HepG2 (cell line): ENCODE results near the gene CACTIN. TPM values are rescaled to one million over a fixed set of nuclear protein-coding genes. Genes with fewer than 3 reads are reported as not detected.

Experiments used
- ATAC-seq: fragments of 200-7000 bp; cut with Tn5 transposase; 3 replicates; pipeline ENCODE4 v1.9.1; 2020; ENCODE audit warnings: mild to moderate bottlenecking, moderate library complexity
- BruUV-seq: library from RNA; stranded (reverse); fragments of 400-500 nt; replicated peaks from 2 replicates; lab custom pipeline; 2021; lab: Mats Ljungman, UMichigan
- CTCF ChIA-PET: fragments of 300-600 bp; formaldehyde crosslinking; extraction: SDS; loops from one replicate; lab custom pipeline; 2021; ENCODE audit warnings: low total read pairs, inconsistent platforms, low intra/inter-chr PET ratio; lab: Yijun Ruan, JAX
- POLR2A ChIA-PET: fragments of 350-600 bp; sonication (Branson Sonifier 250); formaldehyde crosslinking; loops from one replicate; lab custom pipeline; 2020; ENCODE audit warnings: antibody characterized with exemption, inconsistent platforms; lab: Yijun Ruan, JAX
- DNase-seq: peaks from one replicate; pipeline ENCODE4 v3.0.0-alpha.2; 2015; ENCODE audit warnings: low spot score
- FAIRE-seq: peaks from 3 replicates; lab custom pipeline; 2011; peaks lifted over from hg19 to GRCh38; lab: Jason Lieb, UNC
- H2AFZ ChIP-seq: one replicate; pipeline ENCODE4 v1.6.1; 2011; ENCODE audit warnings: low read length, inconsistent platforms
- H3K27ac ChIP-seq: fragments of 300-600 bp; 3 replicates; pipeline ENCODE4 v1.8.0; 2011; ENCODE audit warnings: mixed run types, mild to moderate bottlenecking, mixed read lengths, low read length, inconsistent platforms; ENCODE audit not compliant: insufficient read depth; ENCODE audit errors: extremely low read length
- H3K27me3 ChIP-seq, 2 experiments: fragments of 200-600 bp in 1 of 2; 2 replicates in 1 of 2; 3 replicates in 1 of 2; pipeline versions ENCODE4 v1.6.0 to v1.8.0; 2011; ENCODE audit warnings: low read length in 2 of 2, mild to moderate bottlenecking in 2 of 2, moderate library complexity in 2 of 2, inconsistent platforms in 1 of 2; ENCODE audit not compliant: insufficient read depth in 2 of 2, control insufficient read depth in 1 of 2
- H3K36me3 ChIP-seq, 2 experiments: fragments of 200-600 bp in 1 of 2; replicated peaks in 1 of 2; 2 replicates in 1 of 2; 3 replicates in 1 of 2; pipeline versions ENCODE4 v1.5.1 to v1.8.0; 2011; ENCODE audit warnings: low read length in 2 of 2, inconsistent platforms in 1 of 2; ENCODE audit not compliant: insufficient read depth in 2 of 2, control insufficient read depth in 1 of 2
- H3K4me1 ChIP-seq: 2 replicates; pipeline ENCODE4 v1.5.1; 2012; ENCODE audit warnings: low read length, inconsistent platforms; ENCODE audit not compliant: insufficient read depth
- H3K4me2 ChIP-seq: 2 replicates; pipeline ENCODE4 v1.6.0; 2011; ENCODE audit warnings: low read depth, low read length, inconsistent platforms
- H3K4me3 ChIP-seq, 3 experiments: fragments of 200-600 bp in 1 of 3; sonication (generic), shearing (Covaris generic) in 1 of 3; replicated peaks in 1 of 3; 2 replicates each; pipeline ENCODE4 v1.5.1; 2011 to 2016; ENCODE audit warnings: low read length in 3 of 3, inconsistent platforms in 2 of 3, low read depth in 2 of 3, mild to moderate bottlenecking in 2 of 3, control low read depth in 1 of 3, mixed read lengths in 1 of 3; ENCODE audit not compliant: insufficient read depth in 1 of 3
- H3K79me2 ChIP-seq: one replicate; pipeline ENCODE4 v1.6.1; 2011; ENCODE audit warnings: low read length, inconsistent platforms; ENCODE audit not compliant: insufficient read depth
- H3K9ac ChIP-seq: 2 replicates; pipeline ENCODE4 v1.6.0; 2011; ENCODE audit warnings: mild to moderate bottlenecking, low read depth, low read length, inconsistent platforms; ENCODE audit not compliant: insufficient read depth
- H3K9me3 ChIP-seq: 2 replicates; pipeline ENCODE4 v1.5.1; 2012; ENCODE audit warnings: mild to moderate bottlenecking, low read length
- H4K20me1 ChIP-seq: 2 replicates; pipeline ENCODE4 v1.6.0; 2011; ENCODE audit warnings: inconsistent platforms, mild to moderate bottlenecking, low read length, moderate library complexity; ENCODE audit not compliant: insufficient read depth
- CEBPB ChIP-seq: IDR thresholded peaks from 2 replicates; pipeline ENCODE4 v1.6.1; 2011; ENCODE audit warnings: low read depth, low read length, improper control_type of control experiment, borderline replicate concordance
- KLF13 ChIP-seq: sonication (generic); formaldehyde crosslinking; IDR thresholded peaks from 2 replicates; pipeline ENCODE4 v1.4.0; 2020; ENCODE audit warnings: mild to moderate bottlenecking, missing genetic modification reagents
- NFKB2 ChIP-seq: sonication (generic); formaldehyde crosslinking; IDR thresholded peaks from 2 replicates; pipeline ENCODE4 v1.4.0; 2020; ENCODE audit warnings: missing genetic modification reagents, borderline replicate concordance
- SP1 ChIP-seq, 2 experiments: fragments of 450-650 bp in 1 of 2; sonication (generic) in 1 of 2; formaldehyde crosslinking in 1 of 2; IDR thresholded peaks; 2 replicates each; pipeline versions ENCODE4 v1.4.0 to v1.6.1; 2016 to 2020; ENCODE audit warnings: missing genetic modification reagents in 1 of 2
- SP5 ChIP-seq: IDR thresholded peaks from 2 replicates; pipeline ENCODE4 v1.6.1; 2016; ENCODE audit warnings: low read depth, borderline replicate concordance
- ZFX ChIP-seq: sonication (generic); formaldehyde crosslinking; IDR thresholded peaks from 2 replicates; pipeline ENCODE4 v1.4.0; 2020; ENCODE audit warnings: mild to moderate bottlenecking, low read depth, missing genetic modification reagents, moderate library complexity
- ZMYM4 ChIP-seq: sonication (generic); formaldehyde crosslinking; IDR thresholded peaks from 2 replicates; pipeline ENCODE4 v1.8.1; 2023; ENCODE audit warnings: mild to moderate bottlenecking, missing genetic modification reagents
- ZNF225 ChIP-seq: sonication (generic); formaldehyde crosslinking; IDR thresholded peaks from 2 replicates; pipeline ENCODE4 v1.4.0; 2020; ENCODE audit warnings: mild to moderate bottlenecking, missing genetic modification reagents
- ZNF335 ChIP-seq: sonication (generic); formaldehyde crosslinking; IDR thresholded peaks from 2 replicates; pipeline ENCODE4 v1.4.0; 2020; ENCODE audit warnings: missing genetic modification reagents
- ZNF383 ChIP-seq: sonication (generic); formaldehyde crosslinking; IDR thresholded peaks from 2 replicates; pipeline ENCODE4 v1.4.0; 2020; ENCODE audit warnings: missing genetic modification reagents, mild to moderate bottlenecking, borderline replicate concordance
- ZNF629 ChIP-seq: sonication (generic); formaldehyde crosslinking; conservative IDR thresholded peaks from 2 replicates; pipeline ENCODE4 v1.5.0; 2020; ENCODE audit warnings: missing genetic modification reagents
- ZNF777 ChIP-seq: sonication (generic); formaldehyde crosslinking; IDR thresholded peaks from 2 replicates; pipeline ENCODE4 v1.4.0; 2020; ENCODE audit warnings: missing genetic modification reagents
- whole genome bisulfite sequencing: methylation state at CpG from one replicate; pipeline ENCODE4 v1.1.6; 2017; ENCODE audit warnings: low lambda C conversion rate; 5-methylcytosine and 5-hydroxymethylcytosine counted together
- in situ Hi-C: cut with HindIII; loops from 2 replicates; pipeline ENCODE4 v1.10.0; 2017; ENCODE audit warnings: low pct_unique_long_range_greater_than_20kb; ENCODE audit not compliant: extremely low pct_ligation_motif_present
- intact Hi-C: fragments of 100-400 bp; cut with micrococcal nuclease; formaldehyde crosslinking; loops from one replicate; pipeline ENCODE4 v1.10.0; 2022; ENCODE audit not compliant: unreplicated experiment
- polyA plus RNA-seq, 8 experiments: library from polyadenylated mRNA; depleted of rRNA in 3 of 8; stranded (reverse) in 7 of 8; unstranded in 1 of 8; fragments of >200 nt; fragmentation: Illumina TruSeq in 4 of 8; extraction: Trizol in 4 of 8; gene quantifications; 2 replicates each; pipeline versions ENCODE4 v1.2.1 to v1.2.3, GENCODE V29; 2011 to 2016; ENCODE audit warnings: low read depth in 4 of 8, missing spikeins in 1 of 8, mixed read lengths in 1 of 8; ENCODE audit not compliant: insufficient read depth in 1 of 8
- total RNA-seq, 5 experiments: library from RNA; depleted of rRNA; stranded (reverse); fragments of >200 nt; fragmentation: Illumina TruSeq; extraction: Trizol; gene quantifications; 2 replicates each; pipeline ENCODE4 v1.2.3, GENCODE V29; 2016; ENCODE audit warnings: low read depth in 1 of 5
- TF ChIP-seq, protein P1 (sequence below): sonication (generic); formaldehyde crosslinking; IDR thresholded peaks from 2 replicates; pipeline ENCODE4 v1.5.1; 2020; ENCODE audit warnings: mild to moderate bottlenecking, missing genetic modification reagents, moderate library complexity
- TF ChIP-seq, protein P2 (sequence below): sonication (generic); formaldehyde crosslinking; IDR thresholded peaks from 2 replicates; pipeline ENCODE4 v1.5.1; 2020; ENCODE audit warnings: missing genetic modification reagents, mild to moderate bottlenecking, borderline replicate concordance
- TF ChIP-seq, protein P3 (sequence below): sonication (generic); formaldehyde crosslinking; IDR thresholded peaks from 2 replicates; pipeline ENCODE4 v1.9.0; 2022; ENCODE audit warnings: low read depth, missing genetic modification reagents

CACTIN gene
- total and polyA plus RNA-seq, 2 of the 13 experiments (the other 11 are each of a cell fraction or from before 2014, with no cell fraction given), result 10.0 to 16.6 TPM

DNA sequence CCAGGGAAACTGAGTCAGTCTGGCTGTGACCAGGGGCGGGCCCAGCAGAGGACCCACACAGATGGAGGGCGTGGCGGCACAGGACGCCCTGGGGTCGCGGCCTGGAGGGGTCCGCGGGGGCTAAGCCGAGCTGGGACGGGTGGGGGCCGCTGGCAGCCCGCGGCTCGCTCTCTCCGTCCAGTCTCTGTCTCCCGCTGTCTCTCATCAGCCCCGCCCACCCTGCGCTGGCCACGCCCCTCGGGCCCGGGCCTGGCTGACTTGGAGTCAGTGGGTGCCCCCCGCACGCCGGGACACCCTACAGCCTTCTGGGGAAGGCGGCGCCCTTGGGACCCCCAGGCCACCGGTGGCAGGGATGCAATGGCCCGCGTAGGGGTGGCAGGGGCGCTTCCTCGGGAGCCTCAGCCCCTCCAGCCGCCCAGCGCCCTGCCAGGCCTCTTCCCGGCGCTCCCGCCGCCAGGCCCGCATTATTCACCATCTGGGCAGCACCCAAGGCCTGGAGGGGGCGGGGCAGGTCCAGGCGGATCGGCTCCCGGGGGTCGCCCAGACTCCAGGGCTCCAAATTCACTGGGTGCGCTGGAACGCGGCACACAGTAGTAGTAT is 19.8 kb downstream of the CACTIN start, which contains the start of gene TBXA2R:
TSS of gene TBXA2R (minus strand) at position 186 of the 600 bp plus-strand sequence. CDS start 6,241 bp downstream, outside the sequence.
- H3K27me3 ChIP-seq, result peaks cover 0 to 29% of the 10 kb centered on the region in 2 experiments; a peak in 2 of 5 replicates
- peaks cover 48% of the 10 kb centered on the region for H3K4me1 ChIP-seq
- in situ Hi-C loops (no loop called here), intact Hi-C loops (no loop called here)
- ChIA-PET CTCF (no interaction called here), POLR2A (no interaction called here)
- peaks cover 0 to 8% of the 10 kb centered on the region in 2 experiments; a peak in 2 of 5 replicates for H3K36me3 ChIP-seq
- peak; percentile 51 for ATAC-seq
- H4K20me1 ChIP-seq, result no peaks in the 10 kb centered on the region
- H3K9ac ChIP-seq, result peak within 1 kb of the TSS; percentile 29; the same call in 1 of the 2 replicates
- no peaks in the 10 kb centered on the region for H3K9me3 ChIP-seq
- WGBS, result no CpG with 5 or more reads among the region's 46 CpGs
- FAIRE-seq, result no peak
- no TSS peak for BruUV-seq
- H3K79me2 ChIP-seq, result no peaks in the 10 kb centered on the region
- peak within 1 kb of the TSS; percentile 37 to 59 (median 49) for H3K4me3 ChIP-seq
- H3K27ac ChIP-seq, result no peak within 1 kb of the TSS
- DNase-seq, result no peak
- peak within 1 kb of the TSS; percentile 77 for H3K4me2 ChIP-seq
- no peak within 1 kb of the TSS for H2AFZ ChIP-seq
- TF ChIP-seq KLF13 (CRISPR knock-in tag) (no peak), ZNF225 (CRISPR knock-in tag) (no peak), SP5 (peak; percentile 17; the same call in 1 of the 2 replicates), ZNF383 (CRISPR knock-in tag) (no peak), ZNF777 (CRISPR knock-in tag) (0 out of 2 replicates have a peak, but pooled peaks have one; percentile 63), NFKB2 (CRISPR knock-in tag) (peak; percentile 21; the same call in 1 of the 2 replicates), SP1 (IDR thresholded peaks at IDR 0.05) (no peak), SP1 (CRISPR knock-in tag; IDR thresholded peaks at IDR 0.05) (peak; percentile 60; the same call in 1 of the 2 replicates), ZMYM4 (no peak), ZNF335 (CRISPR knock-in tag) (peak; percentile 49; the same call in 1 of the 2 replicates), ZNF629 (CRISPR knock-in tag) (no peak), ZFX (CRISPR knock-in tag) (peak; percentile 61), CEBPB (no peak)
- TF ChIP-seq, protein P1, sequence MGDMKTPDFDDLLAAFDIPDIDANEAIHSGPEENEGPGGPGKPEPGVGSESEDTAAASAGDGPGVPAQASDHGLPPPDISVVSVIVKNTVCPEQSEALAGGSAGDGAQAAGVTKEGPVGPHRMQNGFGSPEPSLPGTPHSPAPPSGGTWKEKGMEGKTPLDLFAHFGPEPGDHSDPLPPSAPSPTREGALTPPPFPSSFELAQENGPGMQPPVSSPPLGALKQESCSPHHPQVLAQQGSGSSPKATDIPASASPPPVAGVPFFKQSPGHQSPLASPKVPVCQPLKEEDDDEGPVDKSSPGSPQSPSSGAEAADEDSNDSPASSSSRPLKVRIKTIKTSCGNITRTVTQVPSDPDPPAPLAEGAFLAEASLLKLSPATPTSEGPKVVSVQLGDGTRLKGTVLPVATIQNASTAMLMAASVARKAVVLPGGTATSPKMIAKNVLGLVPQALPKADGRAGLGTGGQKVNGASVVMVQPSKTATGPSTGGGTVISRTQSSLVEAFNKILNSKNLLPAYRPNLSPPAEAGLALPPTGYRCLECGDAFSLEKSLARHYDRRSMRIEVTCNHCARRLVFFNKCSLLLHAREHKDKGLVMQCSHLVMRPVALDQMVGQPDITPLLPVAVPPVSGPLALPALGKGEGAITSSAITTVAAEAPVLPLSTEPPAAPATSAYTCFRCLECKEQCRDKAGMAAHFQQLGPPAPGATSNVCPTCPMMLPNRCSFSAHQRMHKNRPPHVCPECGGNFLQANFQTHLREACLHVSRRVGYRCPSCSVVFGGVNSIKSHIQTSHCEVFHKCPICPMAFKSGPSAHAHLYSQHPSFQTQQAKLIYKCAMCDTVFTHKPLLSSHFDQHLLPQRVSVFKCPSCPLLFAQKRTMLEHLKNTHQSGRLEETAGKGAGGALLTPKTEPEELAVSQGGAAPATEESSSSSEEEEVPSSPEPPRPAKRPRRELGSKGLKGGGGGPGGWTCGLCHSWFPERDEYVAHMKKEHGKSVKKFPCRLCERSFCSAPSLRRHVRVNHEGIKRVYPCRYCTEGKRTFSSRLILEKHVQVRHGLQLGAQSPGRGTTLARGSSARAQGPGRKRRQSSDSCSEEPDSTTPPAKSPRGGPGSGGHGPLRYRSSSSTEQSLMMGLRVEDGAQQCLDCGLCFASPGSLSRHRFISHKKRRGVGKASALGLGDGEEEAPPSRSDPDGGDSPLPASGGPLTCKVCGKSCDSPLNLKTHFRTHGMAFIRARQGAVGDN (CRISPR knock-in tag), result 0 out of 2 replicates have a peak, but pooled peaks have one; percentile 32
- TF ChIP-seq, protein P2, sequence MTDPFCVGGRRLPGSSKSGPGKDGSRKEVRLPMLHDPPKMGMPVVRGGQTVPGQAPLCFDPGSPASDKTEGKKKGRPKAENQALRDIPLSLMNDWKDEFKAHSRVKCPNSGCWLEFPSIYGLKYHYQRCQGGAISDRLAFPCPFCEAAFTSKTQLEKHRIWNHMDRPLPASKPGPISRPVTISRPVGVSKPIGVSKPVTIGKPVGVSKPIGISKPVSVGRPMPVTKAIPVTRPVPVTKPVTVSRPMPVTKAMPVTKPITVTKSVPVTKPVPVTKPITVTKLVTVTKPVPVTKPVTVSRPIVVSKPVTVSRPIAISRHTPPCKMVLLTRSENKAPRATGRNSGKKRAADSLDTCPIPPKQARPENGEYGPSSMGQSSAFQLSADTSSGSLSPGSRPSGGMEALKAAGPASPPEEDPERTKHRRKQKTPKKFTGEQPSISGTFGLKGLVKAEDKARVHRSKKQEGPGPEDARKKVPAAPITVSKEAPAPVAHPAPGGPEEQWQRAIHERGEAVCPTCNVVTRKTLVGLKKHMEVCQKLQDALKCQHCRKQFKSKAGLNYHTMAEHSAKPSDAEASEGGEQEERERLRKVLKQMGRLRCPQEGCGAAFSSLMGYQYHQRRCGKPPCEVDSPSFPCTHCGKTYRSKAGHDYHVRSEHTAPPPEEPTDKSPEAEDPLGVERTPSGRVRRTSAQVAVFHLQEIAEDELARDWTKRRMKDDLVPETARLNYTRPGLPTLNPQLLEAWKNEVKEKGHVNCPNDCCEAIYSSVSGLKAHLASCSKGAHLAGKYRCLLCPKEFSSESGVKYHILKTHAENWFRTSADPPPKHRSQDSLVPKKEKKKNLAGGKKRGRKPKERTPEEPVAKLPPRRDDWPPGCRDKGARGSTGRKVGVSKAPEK, result no peak
- TF ChIP-seq, protein P3, sequence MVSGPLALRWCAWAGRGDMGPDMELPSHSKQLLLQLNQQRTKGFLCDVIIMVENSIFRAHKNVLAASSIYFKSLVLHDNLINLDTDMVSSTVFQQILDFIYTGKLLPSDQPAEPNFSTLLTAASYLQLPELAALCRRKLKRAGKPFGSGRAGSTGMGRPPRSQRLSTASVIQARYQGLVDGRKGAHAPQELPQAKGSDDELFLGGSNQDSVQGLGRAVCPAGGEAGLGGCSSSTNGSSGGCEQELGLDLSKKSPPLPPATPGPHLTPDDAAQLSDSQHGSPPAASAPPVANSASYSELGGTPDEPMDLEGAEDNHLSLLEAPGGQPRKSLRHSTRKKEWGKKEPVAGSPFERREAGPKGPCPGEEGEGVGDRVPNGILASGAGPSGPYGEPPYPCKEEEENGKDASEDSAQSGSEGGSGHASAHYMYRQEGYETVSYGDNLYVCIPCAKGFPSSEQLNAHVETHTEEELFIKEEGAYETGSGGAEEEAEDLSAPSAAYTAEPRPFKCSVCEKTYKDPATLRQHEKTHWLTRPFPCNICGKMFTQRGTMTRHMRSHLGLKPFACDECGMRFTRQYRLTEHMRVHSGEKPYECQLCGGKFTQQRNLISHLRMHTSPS, result 0 out of 2 replicates have a peak, but pooled peaks have one; percentile 5
